WTC11 (cell line): ENCODE results near the gene CLEC16A. TPM values are rescaled to one million over a fixed set of nuclear protein-coding genes. Genes with fewer than 3 reads are reported as not detected.

ENCODE experiments used
- ATAC-seq: fragments of 200-7000 bp; cut with Tn5 transposase; 2 replicates; pipeline ENCODE4 v1.10.0; 2021; ENCODE audit warnings: mild to moderate bottlenecking, moderate library complexity
- CTCF ChIA-PET: fragments of 300-600 bp; sonication (Branson Sonifier 250); formaldehyde crosslinking; loops from one replicate; lab custom pipeline; 2021; ENCODE audit warnings: antibody characterized with exemption; lab: Charles Lee
- POLR2A ChIA-PET: fragments of 350-600 bp; sonication (Branson Sonifier 250); formaldehyde crosslinking; loops from one replicate; lab custom pipeline; 2021; ENCODE audit warnings: antibody characterized with exemption; lab: Charles Lee
- DNase-seq: peaks from one replicate; pipeline ENCODE4 v3.0.0; 2021; ENCODE audit warnings: low spot score
- H3K27ac Mint-ChIP-seq: 2 replicates; pipeline ENCODE4 v1.8.0; 2021; ENCODE audit warnings: mixed read lengths
- H3K27me3 Mint-ChIP-seq: 2 replicates; pipeline ENCODE4 v1.8.0; 2021; ENCODE audit warnings: low read depth, mild to moderate bottlenecking, moderate library complexity, mixed read lengths
- H3K36me3 Mint-ChIP-seq: 2 replicates; pipeline ENCODE4 v1.8.0; 2021; ENCODE audit warnings: mixed read lengths
- H3K4me1 Mint-ChIP-seq: 2 replicates; pipeline ENCODE4 v1.8.0; 2022; ENCODE audit warnings: mixed read lengths
- H3K4me3 Mint-ChIP-seq: 2 replicates; pipeline ENCODE4 v1.8.0; 2021; ENCODE audit warnings: mild to moderate bottlenecking, moderate library complexity, mixed read lengths
- H3K9me3 Mint-ChIP-seq: 2 replicates; pipeline ENCODE4 v1.8.0; 2021; ENCODE audit warnings: mixed read lengths
- ATF1 ChIP-seq: sonication (generic); formaldehyde crosslinking; IDR thresholded peaks from 2 replicates; pipeline ENCODE4 v1.8.1; 2023; ENCODE audit warnings: mild to moderate bottlenecking, moderate library complexity, missing genetic modification reagents
- ETV6 ChIP-seq: sonication (generic); formaldehyde crosslinking; IDR thresholded peaks from 2 replicates; pipeline ENCODE4 v1.8.1; 2022; ENCODE audit warnings: mild to moderate bottlenecking, missing genetic modification reagents
- GRHL2 ChIP-seq: fragments of 250-450 bp; sonication (Bioruptor Pico); IDR thresholded peaks from 2 replicates; pipeline ENCODE4 v1.8.0; 2022; ENCODE audit warnings: mild to moderate bottlenecking, moderate library complexity; ENCODE audit not compliant: insufficient replicate concordance, severe bottlenecking
- GTF2I ChIP-seq: fragments of 250-450 bp; sonication (Bioruptor Pico); conservative IDR thresholded peaks from 2 replicates; pipeline ENCODE4 v1.4.0; 2021; ENCODE audit warnings: mild to moderate bottlenecking
- NFATC4 ChIP-seq: fragments of 250-450 bp; sonication (Bioruptor Pico); IDR thresholded peaks from 2 replicates; pipeline ENCODE4 v1.9.0; 2021; ENCODE audit warnings: mild to moderate bottlenecking
- NFE2L1 ChIP-seq: sonication (generic); formaldehyde crosslinking; IDR thresholded peaks from 2 replicates; pipeline ENCODE4 v1.8.1; 2023; ENCODE audit warnings: missing genetic modification reagents
- NR2C2 ChIP-seq: sonication (generic); formaldehyde crosslinking; IDR thresholded peaks from 2 replicates; pipeline ENCODE4 v1.8.0; 2022; ENCODE audit warnings: mild to moderate bottlenecking, missing genetic modification reagents
- RELA ChIP-seq: sonication (generic); formaldehyde crosslinking; IDR thresholded peaks from 2 replicates; pipeline ENCODE4 v1.8.1; 2022; ENCODE audit warnings: missing genetic modification reagents, mild to moderate bottlenecking, borderline replicate concordance
- ZNF423 ChIP-seq: fragments of 250-450 bp; sonication (Bioruptor Pico); IDR thresholded peaks from 2 replicates; pipeline ENCODE4 v2.1.2; 2022; ENCODE audit warnings: mild to moderate bottlenecking, moderate library complexity
- total RNA-seq: library from RNA; stranded (reverse); gene quantifications from 3 replicates; pipeline ENCODE4 v1.2.3, GENCODE V29; 2021
- TF ChIP-seq, protein P1 (sequence below): sonication (generic); formaldehyde crosslinking; IDR thresholded peaks from 2 replicates; pipeline ENCODE4 v1.8.0; 2022; ENCODE audit warnings: mild to moderate bottlenecking, missing genetic modification reagents
- TF ChIP-seq, protein P2 (sequence below): fragments of 250-450 bp; sonication (Bioruptor Pico); IDR thresholded peaks from 2 replicates; pipeline ENCODE4 v1.9.0; 2021; ENCODE audit warnings: mild to moderate bottlenecking
- TF ChIP-seq, protein P3 (sequence below): sonication (generic); formaldehyde crosslinking; IDR thresholded peaks from 2 replicates; pipeline ENCODE4 v1.8.1; 2023; ENCODE audit warnings: mild to moderate bottlenecking, missing genetic modification reagents, moderate library complexity
- TF ChIP-seq, protein P4 (sequence below): sonication (generic); formaldehyde crosslinking; IDR thresholded peaks from 2 replicates; pipeline ENCODE4 v1.8.0; 2023; ENCODE audit warnings: missing genetic modification reagents, mild to moderate bottlenecking, borderline replicate concordance
- TF ChIP-seq, protein P5 (sequence below): fragments of 250-450 bp; sonication (Bioruptor Pico); IDR thresholded peaks from 2 replicates; pipeline ENCODE4 v1.9.0; 2021; ENCODE audit warnings: mild to moderate bottlenecking
- TF ChIP-seq, protein P6 (sequence below): sonication (generic); formaldehyde crosslinking; IDR thresholded peaks from 2 replicates; pipeline ENCODE4 v1.8.1; 2023; ENCODE audit warnings: mild to moderate bottlenecking, missing genetic modification reagents, borderline replicate concordance
- TF ChIP-seq, protein P7 (sequence below): fragments of 250-450 bp; sonication (Bioruptor Pico); conservative IDR thresholded peaks from 2 replicates; pipeline ENCODE4 v1.9.0; 2021; ENCODE audit warnings: mild to moderate bottlenecking

CLEC16A gene
- total RNA-seq, 1 experiment from 2014 or later: 14.4 TPM

DNA sequence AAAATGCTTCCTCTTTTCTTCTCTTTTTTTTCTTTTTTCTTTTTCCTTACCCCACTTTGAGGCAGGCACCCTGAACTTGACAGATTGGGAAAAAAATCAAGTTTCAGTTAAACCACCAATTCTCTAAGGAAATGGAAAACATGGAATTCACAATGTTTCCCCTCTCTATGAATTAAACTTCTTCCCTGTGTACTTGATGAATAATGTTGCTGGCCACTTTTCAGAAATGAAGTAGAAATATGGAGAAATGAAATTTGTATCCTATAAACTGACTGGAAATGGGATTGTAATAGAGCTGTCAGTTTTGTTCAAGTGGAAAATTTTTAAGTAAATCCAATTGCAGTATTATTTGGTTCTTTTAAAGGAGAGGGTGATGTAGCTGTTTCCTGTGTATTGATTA, 129.8 kb downstream of the CLEC16A start (continued):
- TF ChIP-seq, protein P1, sequence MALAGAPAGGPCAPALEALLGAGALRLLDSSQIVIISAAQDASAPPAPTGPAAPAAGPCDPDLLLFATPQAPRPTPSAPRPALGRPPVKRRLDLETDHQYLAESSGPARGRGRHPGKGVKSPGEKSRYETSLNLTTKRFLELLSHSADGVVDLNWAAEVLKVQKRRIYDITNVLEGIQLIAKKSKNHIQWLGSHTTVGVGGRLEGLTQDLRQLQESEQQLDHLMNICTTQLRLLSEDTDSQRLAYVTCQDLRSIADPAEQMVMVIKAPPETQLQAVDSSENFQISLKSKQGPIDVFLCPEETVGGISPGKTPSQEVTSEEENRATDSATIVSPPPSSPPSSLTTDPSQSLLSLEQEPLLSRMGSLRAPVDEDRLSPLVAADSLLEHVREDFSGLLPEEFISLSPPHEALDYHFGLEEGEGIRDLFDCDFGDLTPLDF (CRISPR knock-in tag): no peak

DNA sequence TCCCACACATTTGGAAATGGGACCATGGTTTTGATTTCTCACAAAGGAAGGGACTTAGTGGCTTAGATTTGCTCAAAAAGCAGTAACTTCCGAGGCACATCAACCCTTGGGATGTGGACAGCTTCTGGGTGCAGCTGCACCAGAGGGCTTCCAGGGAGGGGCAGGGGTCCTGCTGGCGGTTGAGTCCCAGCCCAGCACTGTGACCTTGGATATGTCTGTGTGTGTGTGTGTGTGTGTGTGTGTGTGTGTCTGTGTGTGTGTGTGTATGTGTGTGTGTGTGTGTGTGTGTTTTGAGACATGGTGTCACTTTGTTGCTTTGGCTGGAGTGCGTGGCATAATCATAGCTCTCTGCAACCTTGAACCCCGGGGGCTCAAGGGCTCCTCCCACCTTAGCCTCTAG, 130.8 kb downstream of the CLEC16A start:
- Mint-ChIP-seq H3K4me3 (no peak overlapping the region), H3K27me3 (no peaks in the 10 kb centered on the region), H3K4me1 (peaks cover 21% of the 10 kb centered on the region), H3K36me3 (no peaks in the 10 kb centered on the region), H3K9me3 (no peaks in the 10 kb centered on the region), H3K27ac (no peak overlapping the region)
- CTCF ChIA-PET: interaction anchor here (1.1 to 1.2 kb wide), 2 partner anchors 36 to 297 kb away, joined by 3 to 6 read pairs; no protein-coding TSS in a partner anchor
- TF ChIP-seq, protein P2, sequence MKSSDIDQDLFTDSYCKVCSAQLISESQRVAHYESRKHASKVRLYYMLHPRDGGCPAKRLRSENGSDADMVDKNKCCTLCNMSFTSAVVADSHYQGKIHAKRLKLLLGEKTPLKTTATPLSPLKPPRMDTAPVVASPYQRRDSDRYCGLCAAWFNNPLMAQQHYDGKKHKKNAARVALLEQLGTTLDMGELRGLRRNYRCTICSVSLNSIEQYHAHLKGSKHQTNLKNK (CRISPR knock-in tag): no peak
- TF ChIP-seq, protein P3, sequence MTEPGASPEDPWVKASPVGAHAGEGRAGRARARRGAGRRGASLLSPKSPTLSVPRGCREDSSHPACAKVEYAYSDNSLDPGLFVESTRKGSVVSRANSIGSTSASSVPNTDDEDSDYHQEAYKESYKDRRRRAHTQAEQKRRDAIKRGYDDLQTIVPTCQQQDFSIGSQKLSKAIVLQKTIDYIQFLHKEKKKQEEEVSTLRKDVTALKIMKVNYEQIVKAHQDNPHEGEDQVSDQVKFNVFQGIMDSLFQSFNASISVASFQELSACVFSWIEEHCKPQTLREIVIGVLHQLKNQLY (CRISPR knock-in tag): no peak
- TF ChIP-seq NR2C2 (CRISPR knock-in tag) (no peak), GRHL2 (CRISPR knock-in tag) (no peak), ETV6 (CRISPR knock-in tag) (no peak), NFE2L1 (CRISPR knock-in tag) (no peak), ZNF423 (no peak), RELA (CRISPR knock-in tag) (no peak), NFATC4 (CRISPR knock-in tag) (no peak), ATF1 (no peak), GTF2I (CRISPR knock-in tag) (no peak)
- TF ChIP-seq, protein P4, sequence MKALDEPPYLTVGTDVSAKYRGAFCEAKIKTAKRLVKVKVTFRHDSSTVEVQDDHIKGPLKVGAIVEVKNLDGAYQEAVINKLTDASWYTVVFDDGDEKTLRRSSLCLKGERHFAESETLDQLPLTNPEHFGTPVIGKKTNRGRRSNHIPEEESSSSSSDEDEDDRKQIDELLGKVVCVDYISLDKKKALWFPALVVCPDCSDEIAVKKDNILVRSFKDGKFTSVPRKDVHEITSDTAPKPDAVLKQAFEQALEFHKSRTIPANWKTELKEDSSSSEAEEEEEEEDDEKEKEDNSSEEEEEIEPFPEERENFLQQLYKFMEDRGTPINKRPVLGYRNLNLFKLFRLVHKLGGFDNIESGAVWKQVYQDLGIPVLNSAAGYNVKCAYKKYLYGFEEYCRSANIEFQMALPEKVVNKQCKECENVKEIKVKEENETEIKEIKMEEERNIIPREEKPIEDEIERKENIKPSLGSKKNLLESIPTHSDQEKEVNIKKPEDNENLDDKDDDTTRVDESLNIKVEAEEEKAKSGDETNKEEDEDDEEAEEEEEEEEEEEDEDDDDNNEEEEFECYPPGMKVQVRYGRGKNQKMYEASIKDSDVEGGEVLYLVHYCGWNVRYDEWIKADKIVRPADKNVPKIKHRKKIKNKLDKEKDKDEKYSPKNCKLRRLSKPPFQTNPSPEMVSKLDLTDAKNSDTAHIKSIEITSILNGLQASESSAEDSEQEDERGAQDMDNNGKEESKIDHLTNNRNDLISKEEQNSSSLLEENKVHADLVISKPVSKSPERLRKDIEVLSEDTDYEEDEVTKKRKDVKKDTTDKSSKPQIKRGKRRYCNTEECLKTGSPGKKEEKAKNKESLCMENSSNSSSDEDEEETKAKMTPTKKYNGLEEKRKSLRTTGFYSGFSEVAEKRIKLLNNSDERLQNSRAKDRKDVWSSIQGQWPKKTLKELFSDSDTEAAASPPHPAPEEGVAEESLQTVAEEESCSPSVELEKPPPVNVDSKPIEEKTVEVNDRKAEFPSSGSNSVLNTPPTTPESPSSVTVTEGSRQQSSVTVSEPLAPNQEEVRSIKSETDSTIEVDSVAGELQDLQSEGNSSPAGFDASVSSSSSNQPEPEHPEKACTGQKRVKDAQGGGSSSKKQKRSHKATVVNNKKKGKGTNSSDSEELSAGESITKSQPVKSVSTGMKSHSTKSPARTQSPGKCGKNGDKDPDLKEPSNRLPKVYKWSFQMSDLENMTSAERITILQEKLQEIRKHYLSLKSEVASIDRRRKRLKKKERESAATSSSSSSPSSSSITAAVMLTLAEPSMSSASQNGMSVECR: no peak
- TF ChIP-seq, protein P5, sequence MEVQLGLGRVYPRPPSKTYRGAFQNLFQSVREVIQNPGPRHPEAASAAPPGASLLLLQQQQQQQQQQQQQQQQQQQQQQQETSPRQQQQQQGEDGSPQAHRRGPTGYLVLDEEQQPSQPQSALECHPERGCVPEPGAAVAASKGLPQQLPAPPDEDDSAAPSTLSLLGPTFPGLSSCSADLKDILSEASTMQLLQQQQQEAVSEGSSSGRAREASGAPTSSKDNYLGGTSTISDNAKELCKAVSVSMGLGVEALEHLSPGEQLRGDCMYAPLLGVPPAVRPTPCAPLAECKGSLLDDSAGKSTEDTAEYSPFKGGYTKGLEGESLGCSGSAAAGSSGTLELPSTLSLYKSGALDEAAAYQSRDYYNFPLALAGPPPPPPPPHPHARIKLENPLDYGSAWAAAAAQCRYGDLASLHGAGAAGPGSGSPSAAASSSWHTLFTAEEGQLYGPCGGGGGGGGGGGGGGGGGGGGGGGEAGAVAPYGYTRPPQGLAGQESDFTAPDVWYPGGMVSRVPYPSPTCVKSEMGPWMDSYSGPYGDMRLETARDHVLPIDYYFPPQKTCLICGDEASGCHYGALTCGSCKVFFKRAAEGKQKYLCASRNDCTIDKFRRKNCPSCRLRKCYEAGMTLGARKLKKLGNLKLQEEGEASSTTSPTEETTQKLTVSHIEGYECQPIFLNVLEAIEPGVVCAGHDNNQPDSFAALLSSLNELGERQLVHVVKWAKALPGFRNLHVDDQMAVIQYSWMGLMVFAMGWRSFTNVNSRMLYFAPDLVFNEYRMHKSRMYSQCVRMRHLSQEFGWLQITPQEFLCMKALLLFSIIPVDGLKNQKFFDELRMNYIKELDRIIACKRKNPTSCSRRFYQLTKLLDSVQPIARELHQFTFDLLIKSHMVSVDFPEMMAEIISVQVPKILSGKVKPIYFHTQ (CRISPR knock-in tag): no peak
- TF ChIP-seq, protein P6, sequence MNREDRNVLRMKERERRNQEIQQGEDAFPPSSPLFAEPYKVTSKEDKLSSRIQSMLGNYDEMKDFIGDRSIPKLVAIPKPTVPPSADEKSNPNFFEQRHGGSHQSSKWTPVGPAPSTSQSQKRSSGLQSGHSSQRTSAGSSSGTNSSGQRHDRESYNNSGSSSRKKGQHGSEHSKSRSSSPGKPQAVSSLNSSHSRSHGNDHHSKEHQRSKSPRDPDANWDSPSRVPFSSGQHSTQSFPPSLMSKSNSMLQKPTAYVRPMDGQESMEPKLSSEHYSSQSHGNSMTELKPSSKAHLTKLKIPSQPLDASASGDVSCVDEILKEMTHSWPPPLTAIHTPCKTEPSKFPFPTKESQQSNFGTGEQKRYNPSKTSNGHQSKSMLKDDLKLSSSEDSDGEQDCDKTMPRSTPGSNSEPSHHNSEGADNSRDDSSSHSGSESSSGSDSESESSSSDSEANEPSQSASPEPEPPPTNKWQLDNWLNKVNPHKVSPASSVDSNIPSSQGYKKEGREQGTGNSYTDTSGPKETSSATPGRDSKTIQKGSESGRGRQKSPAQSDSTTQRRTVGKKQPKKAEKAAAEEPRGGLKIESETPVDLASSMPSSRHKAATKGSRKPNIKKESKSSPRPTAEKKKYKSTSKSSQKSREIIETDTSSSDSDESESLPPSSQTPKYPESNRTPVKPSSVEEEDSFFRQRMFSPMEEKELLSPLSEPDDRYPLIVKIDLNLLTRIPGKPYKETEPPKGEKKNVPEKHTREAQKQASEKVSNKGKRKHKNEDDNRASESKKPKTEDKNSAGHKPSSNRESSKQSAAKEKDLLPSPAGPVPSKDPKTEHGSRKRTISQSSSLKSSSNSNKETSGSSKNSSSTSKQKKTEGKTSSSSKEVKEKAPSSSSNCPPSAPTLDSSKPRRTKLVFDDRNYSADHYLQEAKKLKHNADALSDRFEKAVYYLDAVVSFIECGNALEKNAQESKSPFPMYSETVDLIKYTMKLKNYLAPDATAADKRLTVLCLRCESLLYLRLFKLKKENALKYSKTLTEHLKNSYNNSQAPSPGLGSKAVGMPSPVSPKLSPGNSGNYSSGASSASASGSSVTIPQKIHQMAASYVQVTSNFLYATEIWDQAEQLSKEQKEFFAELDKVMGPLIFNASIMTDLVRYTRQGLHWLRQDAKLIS: no peak
- TF ChIP-seq, protein P7, sequence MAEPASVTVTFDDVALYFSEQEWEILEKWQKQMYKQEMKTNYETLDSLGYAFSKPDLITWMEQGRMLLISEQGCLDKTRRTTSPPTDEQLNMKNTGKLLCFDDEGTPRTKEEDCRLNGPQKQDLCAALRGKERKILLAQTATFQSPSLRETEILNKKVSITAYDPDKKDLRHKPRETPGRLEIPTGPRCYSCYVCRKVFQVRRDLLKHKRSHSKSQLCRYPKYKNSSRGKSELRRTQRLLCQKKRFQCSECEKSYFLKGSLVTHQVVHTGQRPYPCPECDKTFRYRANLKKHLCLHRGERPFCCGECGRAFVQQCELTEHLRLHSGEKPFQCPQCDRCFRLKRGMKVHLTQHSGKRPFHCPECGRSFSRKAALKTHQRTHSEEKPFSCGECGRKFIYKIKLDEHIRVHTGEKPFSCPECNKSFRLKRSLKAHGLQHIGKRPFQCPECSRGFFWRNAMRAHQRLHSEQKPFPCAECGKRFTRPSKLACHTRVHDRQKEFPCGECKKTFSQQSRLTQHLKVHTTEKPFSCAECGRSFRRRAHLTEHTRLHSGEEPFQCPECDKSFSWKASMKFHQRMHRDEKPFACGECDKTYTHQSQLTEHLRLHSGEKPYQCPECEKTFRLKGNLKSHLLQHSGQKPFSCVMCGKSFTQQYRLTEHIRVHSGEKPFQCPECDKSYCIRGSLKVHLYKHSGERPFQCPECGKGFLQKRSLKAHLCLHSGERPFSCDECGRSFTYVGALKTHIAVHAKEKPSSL (CRISPR knock-in tag): no peak
- ATAC-seq: no peak
- DNase-seq: no peak
- POLR2A ChIA-PET: no interaction called here
